MCF 10A (cell line): Measurements from ENCODE around the gene TULP4. TPM values are rescaled to one million over a fixed set of nuclear protein-coding genes. Genes with fewer than 3 reads are reported as not detected.
"Not testable (repeated sequence)": the region's sequence is repeated elsewhere in the genome, so short reads cannot be mapped to it uniquely, and the experiment has no call there.

ENCODE experiments used
- BruUV-seq: library from RNA; stranded (reverse); fragments of 400-500 nt; replicated peaks from 2 replicates; lab custom pipeline; 2021; lab: Mats Ljungman, UMichigan
- CTCF ChIA-PET: fragments of 300-600 bp; sonication (Branson Sonifier 250); formaldehyde crosslinking; extraction: SDS; loops from one replicate; lab custom pipeline; 2021; ENCODE audit warnings: antibody characterized with exemption, inconsistent platforms; lab: Yijun Ruan, JAX
- POLR2A ChIA-PET: fragments of 300-600, 350-650 bp; sonication (Branson Sonifier 250); formaldehyde crosslinking; extraction: SDS; loops from one replicate; lab custom pipeline; 2020; ENCODE audit warnings: antibody characterized with exemption, inconsistent platforms; lab: Yijun Ruan, JAX
- DNase-seq: peaks from one replicate; pipeline ENCODE4 v3.0.0-alpha.2; 2018; ENCODE audit not compliant: unreplicated experiment
- H3K27ac Mint-ChIP-seq: one replicate; pipeline ENCODE4 v1.8.0; 2022; ENCODE audit warnings: mild to moderate bottlenecking, low read depth, mixed read lengths; ENCODE audit not compliant: unreplicated experiment
- H3K27me3 Mint-ChIP-seq: one replicate; pipeline ENCODE4 v1.8.0; 2022; ENCODE audit warnings: mixed read lengths; ENCODE audit not compliant: insufficient read depth, unreplicated experiment
- H3K36me3 Mint-ChIP-seq: one replicate; pipeline ENCODE4 v1.8.0; 2022; ENCODE audit warnings: mild to moderate bottlenecking, moderate library complexity, mixed read lengths; ENCODE audit not compliant: insufficient read depth, unreplicated experiment
- H3K4me1 Mint-ChIP-seq: one replicate; pipeline ENCODE4 v1.8.0; 2022; ENCODE audit warnings: mixed read lengths; ENCODE audit not compliant: insufficient read depth, unreplicated experiment
- H3K4me3 Mint-ChIP-seq: one replicate; pipeline ENCODE4 v1.8.0; 2022; ENCODE audit warnings: mild to moderate bottlenecking, moderate library complexity, mixed read lengths; ENCODE audit not compliant: unreplicated experiment
- H3K9me3 Mint-ChIP-seq: one replicate; pipeline ENCODE4 v1.8.0; 2022; ENCODE audit warnings: mixed read lengths; ENCODE audit not compliant: unreplicated experiment
- CTCF ChIP-seq: fragments of 200-600 bp; IDR thresholded peaks from one replicate; pipeline ENCODE4 v1.8.0; 2022; ENCODE audit warnings: antibody characterized with exemption, mild to moderate bottlenecking; ENCODE audit not compliant: unreplicated experiment
- intact Hi-C: fragments of 100-400 bp; cut with micrococcal nuclease; formaldehyde crosslinking; loops from 2 replicates; pipeline ENCODE4 v1.14.1; 2022
- total RNA-seq: library from RNA; stranded (reverse); gene quantifications from 2 replicates; pipeline ENCODE4 v1.2.3, GENCODE V29; 2022

Gene TULP4
- total RNA-seq, 1 experiment from 2014 or later = 64.2 TPM

GRCh38 chr6:158391276-158391675 lies 79.0 kb downstream of the TULP4 start:
- no peaks in the 10 kb centered on the region for H3K36me3 Mint-ChIP-seq
- intact Hi-C loops = no loop called here
- BruUV-seq = no TSS peak
- no peaks in the 10 kb centered on the region for H3K4me1 Mint-ChIP-seq
- TF ChIP-seq CTCF = no peak
- no peaks in the 10 kb centered on the region for H3K27me3 Mint-ChIP-seq
- H3K27ac Mint-ChIP-seq = no peak overlapping the region
- ChIA-PET CTCF (no interaction called here), POLR2A (no interaction called here)
- no peak overlapping the region for H3K4me3 Mint-ChIP-seq
- no peaks in the 10 kb centered on the region for H3K9me3 Mint-ChIP-seq
- no peak for DNase-seq

- H3K36me3 Mint-ChIP-seq, H3K4me1 Mint-ChIP-seq, H3K27me3 Mint-ChIP-seq, intact Hi-C loops, H3K4me3 Mint-ChIP-seq, DNase-seq, BruUV-seq, H3K27ac Mint-ChIP-seq, POLR2A ChIA-PET, H3K9me3 Mint-ChIP-seq: not testable (repeated sequence)
- CTCF ChIA-PET = interaction anchor here (0.9 to 1.4 kb wide), 3 partner anchors 9 to 171 kb away, joined by 3 to 5 read pairs (median 3); no protein-coding TSS in a partner anchor
These were observed 79.7 kb downstream of the TULP4 start for GRCh38 chr6:158391977-158392376.

GRCh38 chr6:158396136-158396535 lies 83.9 kb downstream of the TULP4 start:
- no peak for TF ChIP-seq CTCF
- BruUV-seq = no TSS peak
- DNase-seq = no peak
- CTCF ChIA-PET = interaction anchor here (0.5 to 0.9 kb wide), 3 partner anchors 9 to 135 kb away, joined by 3 to 6 read pairs (median 4); no protein-coding TSS in a partner anchor
- intact Hi-C loops = no loop called here
- H3K36me3 Mint-ChIP-seq = no peaks in the 10 kb centered on the region
- H3K9me3 Mint-ChIP-seq = no peaks in the 10 kb centered on the region
- no peaks in the 10 kb centered on the region for H3K4me1 Mint-ChIP-seq
- H3K27me3 Mint-ChIP-seq = no peaks in the 10 kb centered on the region
- H3K27ac Mint-ChIP-seq = peak overlapping the region; percentile 55
- H3K4me3 Mint-ChIP-seq = no peak overlapping the region
- POLR2A ChIA-PET = interaction anchor here (1.1 to 1.2 kb wide), 2 partner anchors 8 to 16 kb away, joined by 4 to 6 read pairs; no protein-coding TSS in a partner anchor

GRCh38 chr6:158397578-158397977 lies 85.3 kb downstream of the TULP4 start:
- TF ChIP-seq CTCF = no peak
- no peak for DNase-seq
- Mint-ChIP-seq H3K4me1 (no peaks in the 10 kb centered on the region), H3K36me3 (no peaks in the 10 kb centered on the region), H3K4me3 (no peak overlapping the region), H3K27ac (no peak overlapping the region), H3K27me3 (no peaks in the 10 kb centered on the region), H3K9me3 (no peaks in the 10 kb centered on the region)
- ChIA-PET CTCF (interaction anchor here (0.6 to 0.7 kb wide), 2 partner anchors 11 to 493 kb away, joined by 3 read pairs; no protein-coding TSS in a partner anchor), POLR2A (interaction anchor here (0.7 to 1.6 kb wide), 3 partner anchors 10 to 85 kb away, joined by 3 to 6 read pairs (median 3); no protein-coding TSS in a partner anchor)
- no TSS peak for BruUV-seq
- intact Hi-C loops = no loop called here
